ENCODE data around the gene RBPJL.
A peak's percentile ranks its signal among the peaks of the same experiment; 100 is the strongest.

RBPJL gene

DNA sequence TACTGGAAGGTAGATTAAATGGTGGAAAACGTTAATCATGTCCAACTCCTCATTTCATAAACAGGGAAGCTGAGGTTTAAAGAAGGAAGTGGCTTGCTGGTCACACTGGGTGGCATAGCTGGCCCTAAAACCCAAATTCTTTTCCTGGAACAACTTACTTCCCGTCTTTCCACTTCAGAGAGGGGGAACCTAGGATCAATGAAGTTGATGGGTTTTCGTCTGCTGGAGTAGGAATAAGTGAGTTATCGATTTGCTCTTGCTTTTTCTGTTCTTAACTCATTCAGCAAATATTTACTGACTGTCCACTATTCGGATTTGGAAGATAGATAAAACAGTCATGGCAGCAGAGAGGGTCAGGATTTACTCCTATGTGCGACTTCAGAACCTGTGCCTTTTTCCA lies 55.2 kb downstream of the RBPJL start:
- DNase-seq (ENCODE audit: low read depth in 2 of 2): no peak

DNA sequence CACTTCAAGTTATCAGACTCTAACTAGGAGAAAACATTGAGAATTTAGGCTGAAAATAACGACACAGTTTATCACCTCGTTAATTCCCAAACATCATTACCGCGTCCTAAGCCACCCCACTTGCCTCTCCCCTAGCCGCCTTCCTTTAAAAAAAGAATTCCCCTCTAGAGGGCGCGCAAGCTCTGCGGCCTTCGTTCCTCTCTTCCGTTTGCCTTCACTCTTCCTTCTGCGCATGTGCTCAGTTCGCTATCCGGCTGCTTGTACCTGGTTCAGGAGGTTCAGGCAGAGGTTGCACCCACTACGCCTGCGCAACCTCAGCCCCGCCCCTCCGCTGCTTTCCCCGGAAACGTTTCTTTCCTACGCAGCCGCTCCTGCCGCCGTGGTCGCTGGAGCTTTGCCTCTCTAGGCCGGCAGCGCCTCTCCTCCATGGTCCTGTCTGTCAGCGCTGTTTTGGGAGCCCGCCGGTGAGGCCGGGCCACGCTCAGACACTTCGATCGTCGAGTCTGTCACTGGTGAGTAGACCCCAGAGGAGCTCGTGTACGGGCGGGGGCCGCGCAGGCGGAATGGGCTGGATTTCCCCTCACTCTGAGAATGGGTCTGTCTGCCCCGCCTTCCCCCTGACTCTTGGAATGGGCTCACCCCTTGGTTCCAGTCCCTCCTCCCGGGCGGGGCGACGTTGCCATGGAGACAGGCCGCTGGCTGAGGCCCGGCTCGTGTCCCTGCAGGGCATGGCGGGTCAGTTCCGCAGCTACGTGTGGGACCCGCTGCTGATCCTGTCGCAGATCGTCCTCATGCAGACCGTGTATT lies 56.4 kb downstream of the RBPJL start, which contains the start of gene SYS1:
TSS of gene SYS1 (plus strand) at position 353 of the 807 bp plus-strand sequence. CDS start at position 729, 376 bp downstream.
- DNase-seq (ENCODE audit: low read depth in 2 of 2): peak; percentile 96 to 97

GRCh38 chr20:45363611-45364492 lies 57.2 kb downstream of the RBPJL start:
- DNase-seq (ENCODE audit: low read depth in 2 of 2): no peak

DNA sequence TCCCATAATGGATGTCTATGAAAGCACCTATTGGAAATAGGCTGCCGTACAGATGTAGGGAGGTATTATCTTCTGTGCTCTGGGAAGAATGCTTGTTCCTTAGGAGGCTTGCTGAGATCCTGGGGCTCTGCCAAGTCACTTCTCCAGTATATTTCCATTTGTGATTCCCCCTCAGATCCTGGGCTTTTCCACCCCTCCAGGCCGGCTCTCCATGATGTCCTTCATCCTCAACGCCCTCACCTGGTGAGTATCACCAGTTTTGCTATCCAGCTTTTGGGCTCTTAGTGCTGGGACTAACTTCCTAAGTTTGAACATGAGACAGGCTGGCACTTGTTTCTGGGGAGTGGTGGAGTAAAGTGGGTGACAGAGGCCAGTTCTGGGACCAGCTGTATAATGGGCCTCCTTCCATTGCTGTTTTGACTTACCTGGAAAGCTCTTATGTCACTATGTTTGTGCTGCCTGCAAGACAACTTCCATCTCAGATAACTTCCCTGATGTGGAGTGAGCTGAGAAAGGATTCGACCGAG lies 58.9 kb downstream of the RBPJL start:
- DNase-seq (ENCODE audit: low read depth in 2 of 2): no peak

DNA sequence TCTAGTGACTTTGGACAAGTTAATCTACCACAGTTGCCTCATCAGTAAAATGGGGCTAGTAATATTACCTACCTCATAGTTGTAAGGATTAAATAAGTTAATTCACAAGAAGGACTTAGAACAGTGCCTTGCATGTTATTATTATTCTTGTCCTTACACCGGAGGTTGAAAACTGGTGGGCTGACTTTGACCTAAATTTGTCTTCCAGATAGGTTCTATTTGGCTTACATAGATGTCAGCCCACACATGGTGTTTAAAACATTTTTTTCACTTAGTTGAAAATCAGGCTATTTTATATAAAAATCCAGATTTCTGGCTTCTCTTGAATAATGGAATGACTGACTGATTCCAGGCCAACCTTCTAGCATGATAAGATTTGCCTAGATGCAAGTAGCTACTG lies 59.6 kb downstream of the RBPJL start:
- no peak for DNase-seq (ENCODE audit: low read depth in 2 of 2)

- no peak for DNase-seq (ENCODE audit: low read depth in 2 of 2)
Observed at GRCh38 chr20:45366631-45367030, 60.0 kb downstream of the RBPJL start.

- DNase-seq (ENCODE audit: low read depth in 2 of 2): no peak
Observed at GRCh38 chr20:45367126-45367525, 60.5 kb downstream of the RBPJL start.
